GM10847 (cell line): ENCODE measurements around the gene SLC22A17.

Source experiments
- POLR2A ChIP-seq: IDR thresholded peaks from 2 replicates; pipeline ENCODE4 v1.6.1; 2011; ENCODE audit not compliant: insufficient read length; ENCODE audit errors: extremely low read depth

Gene SLC22A17

DNA sequence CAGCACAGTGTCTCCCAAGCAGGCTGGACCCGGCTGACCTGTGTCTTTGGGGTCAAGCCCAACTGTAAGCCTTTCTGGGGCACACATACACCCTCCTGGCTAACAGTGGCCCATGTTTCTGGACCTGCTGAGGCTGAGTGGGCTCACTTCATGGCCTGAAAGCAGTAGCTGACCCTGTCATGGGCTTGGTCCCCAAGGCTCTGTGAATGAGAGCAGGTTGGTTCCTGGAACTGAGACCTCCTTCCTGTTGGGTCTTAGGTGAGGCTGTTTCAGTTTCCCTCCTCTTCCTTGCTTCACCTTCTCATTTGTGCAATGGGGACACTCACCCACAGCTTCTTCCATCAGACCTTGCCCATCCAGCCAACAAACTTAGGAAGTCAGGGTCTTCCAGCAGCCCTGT lies 19.2 kb upstream of the SLC22A17 start:
- TF ChIP-seq POLR2A: no peak

DNA sequence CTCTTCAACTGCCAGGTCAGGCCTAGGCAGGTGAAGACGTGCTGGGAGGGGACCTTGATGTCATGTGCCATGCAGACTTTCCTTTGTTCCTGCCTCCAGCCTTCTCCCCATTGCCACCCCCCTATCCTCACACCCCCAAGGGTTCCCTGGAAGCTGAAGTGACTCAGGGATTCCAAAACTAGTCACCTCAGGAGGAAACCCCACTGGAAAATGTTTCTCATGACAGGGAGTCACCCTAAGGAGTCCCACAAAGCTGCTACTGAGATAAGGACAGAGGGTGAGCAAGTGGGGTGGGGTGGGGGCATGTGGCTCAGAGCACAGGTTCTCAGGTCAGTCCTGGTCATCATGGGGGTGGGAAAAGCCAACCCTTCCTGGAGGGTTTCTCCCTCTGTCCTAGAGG lies 17.5 kb upstream of the SLC22A17 start:
- TF ChIP-seq POLR2A: no peak

DNA sequence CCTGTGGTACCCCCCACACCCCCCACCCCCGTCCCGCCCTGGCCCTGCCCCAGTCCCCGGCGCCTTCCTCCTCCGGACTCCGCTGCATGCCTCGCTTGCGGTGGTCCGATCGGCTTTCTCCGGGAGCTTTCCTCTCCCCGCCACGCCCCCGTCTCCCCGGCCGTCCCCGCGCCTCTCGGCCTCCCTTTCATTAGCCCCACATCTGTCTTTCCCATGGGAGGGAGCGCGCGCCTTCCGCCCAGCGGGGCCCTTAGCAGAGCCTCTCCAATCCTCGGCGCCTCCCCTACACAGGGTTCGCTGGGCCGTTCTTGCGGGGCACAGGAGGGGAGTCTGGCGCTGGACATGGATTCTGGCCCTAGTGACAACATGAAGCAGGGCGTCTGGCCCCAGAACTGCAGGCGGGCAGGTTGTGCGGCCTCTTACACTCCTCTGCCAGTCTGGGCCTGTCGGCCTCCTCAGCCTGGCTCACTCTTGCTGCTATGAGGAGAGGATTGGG lies 13.8 kb upstream of the SLC22A17 start:
- no peak for TF ChIP-seq POLR2A

DNA sequence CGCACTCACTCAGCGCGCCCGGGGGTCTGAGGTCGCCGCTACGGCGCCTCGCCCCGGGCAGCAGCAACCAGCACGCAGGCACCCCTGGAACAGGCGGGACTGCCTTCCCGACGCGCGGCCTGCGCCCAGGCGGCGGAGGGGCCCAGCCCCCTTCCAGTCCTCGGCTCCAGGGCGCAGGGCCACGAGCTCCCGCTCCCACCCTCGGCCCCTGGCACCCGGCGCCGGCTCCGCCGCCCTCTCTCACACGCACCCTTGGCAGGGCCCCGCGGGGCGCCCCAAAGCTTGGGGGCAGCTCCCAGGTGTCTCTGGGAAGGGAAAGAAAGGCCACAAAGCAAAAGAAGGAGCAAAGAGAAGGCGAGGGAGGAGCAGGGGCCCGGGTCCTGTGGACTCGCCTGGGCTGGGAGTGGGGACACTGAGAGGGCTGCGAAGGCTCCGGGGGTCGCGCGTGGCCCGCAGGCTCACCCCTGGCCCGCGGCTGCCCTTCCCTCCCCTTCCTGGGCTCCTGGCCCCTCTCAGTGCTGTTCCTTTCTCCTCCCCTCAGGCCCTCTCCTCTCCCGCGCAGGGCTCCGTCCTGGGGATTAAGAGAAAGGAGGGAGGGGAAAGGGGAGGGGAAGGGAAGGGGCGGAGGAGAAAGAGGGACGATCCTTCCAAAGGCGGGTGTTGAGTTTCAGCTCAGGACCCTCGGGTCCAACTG lies 13.2 kb upstream of the SLC22A17 start:
- no peak for TF ChIP-seq POLR2A

DNA sequence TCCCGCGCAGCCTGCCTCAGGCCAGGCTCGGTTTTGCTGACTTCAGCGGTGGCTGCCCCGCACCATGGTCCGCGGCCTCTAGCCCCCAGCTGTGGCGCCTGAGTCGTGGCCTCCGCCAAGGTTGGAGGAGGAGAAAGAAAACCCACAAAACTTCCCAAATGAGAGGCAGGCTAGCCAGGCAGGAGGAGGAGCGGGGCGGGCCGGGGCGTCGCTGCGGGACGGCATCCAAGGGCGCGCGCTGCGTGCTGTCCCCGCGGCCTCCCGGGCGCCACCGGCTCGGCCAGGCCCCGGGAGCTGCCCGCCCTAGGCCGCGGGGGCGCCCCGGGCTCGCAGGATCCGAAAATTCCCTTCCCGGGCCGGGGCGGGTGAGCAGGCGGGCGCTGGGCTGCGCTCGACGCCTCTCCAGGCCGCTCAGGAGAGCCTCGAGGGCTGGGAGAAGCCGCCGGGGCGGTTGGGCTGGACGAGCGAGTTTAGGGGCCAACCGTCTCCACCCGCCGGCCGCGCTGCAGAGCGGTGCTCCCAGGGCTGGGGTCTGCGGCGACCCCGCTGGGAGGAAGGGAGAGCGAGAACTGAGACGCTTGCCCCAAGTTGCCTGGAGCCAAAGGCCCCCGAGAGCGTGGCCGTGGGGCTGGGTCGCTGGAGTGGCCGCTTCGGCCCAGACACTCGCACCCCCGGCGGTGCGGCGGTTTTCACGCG lies 12.5 kb upstream of the SLC22A17 start, which contains the start of gene EFS:
TSS of gene EFS (minus strand) at position 137 of the 696 bp plus-strand sequence. CDS start 147 bp downstream, outside the sequence.
- TF ChIP-seq POLR2A: no peak

DNA sequence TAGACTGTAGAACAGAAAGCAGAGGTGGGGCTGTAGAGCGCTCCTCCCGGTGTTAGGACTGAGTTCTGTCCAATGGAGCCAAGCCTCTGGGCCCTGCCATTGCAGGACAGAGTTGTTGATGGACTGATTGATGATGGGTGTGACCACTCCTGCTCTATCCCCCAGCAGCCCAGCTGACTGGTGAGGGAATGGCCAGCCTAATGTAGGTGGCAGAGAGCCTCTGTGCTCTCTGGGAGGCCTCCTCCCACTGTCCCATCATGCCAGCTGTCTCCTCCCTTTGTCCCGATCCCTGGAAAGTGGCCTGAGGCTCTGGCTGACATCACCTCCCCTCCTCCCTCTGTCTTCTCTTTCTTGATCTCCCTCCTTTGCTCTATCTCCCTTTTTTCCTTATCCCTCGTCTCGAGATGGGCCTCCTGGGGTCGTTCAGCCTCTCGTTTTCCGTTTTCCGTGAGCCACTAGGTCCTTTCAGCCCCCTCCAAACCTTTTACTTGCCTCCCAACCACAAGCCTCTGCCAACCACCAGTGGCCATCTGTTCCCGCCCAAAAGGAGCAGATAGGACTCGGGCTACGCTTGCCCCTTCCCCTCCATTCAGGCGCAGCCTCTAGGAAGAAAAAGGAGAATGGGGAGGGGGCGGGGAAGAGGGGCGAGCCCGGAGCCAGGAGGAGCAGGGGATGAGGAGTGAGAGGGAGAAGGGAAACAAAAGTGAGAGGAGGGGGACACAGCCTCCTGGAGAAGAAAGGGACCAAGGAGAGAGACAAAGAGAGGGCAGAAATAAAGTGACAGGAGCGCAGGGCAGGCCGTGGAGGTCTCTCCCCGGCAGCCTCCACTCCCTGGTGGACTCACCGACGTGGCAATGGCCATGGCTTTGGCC lies 11.7 kb upstream of the SLC22A17 start:
- no peak for TF ChIP-seq POLR2A

DNA sequence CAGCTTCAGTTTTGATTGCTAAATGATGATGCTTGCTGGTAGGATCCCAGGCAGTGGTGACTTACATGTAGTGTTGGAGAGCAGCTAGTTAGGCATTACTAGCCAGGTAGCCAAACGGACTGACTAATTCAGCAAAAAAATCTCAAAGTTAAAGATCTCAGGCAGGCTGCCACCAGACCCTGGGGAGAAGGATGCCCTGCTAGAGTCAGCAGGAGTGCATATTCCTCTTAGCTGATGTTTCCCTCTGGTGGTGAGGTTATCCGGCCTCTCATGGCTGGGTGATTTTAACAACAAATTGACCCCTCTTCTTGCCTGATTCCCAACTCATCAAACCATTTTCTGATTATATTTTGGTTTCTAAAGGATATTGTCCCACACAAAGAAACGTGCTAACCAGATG lies 9.5 kb upstream of the SLC22A17 start:
- TF ChIP-seq POLR2A: no peak

DNA sequence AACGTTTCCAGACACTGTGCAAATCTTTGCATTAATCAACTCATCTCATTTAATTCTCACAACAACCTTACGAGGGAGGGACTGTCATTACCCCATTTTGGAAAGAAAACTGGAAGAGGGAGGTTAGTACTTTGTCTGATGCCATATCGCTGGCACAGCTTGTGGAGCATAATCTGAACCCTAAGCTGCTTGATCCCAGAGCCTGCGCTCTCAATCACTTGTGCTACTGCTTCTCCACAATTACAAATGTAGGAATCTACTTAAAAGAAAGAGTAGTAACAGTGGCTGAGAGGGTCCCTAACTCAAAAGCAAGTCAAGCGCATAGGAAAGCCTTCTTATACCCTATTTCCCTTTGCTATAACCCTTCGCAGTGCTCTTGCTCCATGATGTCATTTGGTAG lies 9.1 kb upstream of the SLC22A17 start:
- no peak for TF ChIP-seq POLR2A

DNA sequence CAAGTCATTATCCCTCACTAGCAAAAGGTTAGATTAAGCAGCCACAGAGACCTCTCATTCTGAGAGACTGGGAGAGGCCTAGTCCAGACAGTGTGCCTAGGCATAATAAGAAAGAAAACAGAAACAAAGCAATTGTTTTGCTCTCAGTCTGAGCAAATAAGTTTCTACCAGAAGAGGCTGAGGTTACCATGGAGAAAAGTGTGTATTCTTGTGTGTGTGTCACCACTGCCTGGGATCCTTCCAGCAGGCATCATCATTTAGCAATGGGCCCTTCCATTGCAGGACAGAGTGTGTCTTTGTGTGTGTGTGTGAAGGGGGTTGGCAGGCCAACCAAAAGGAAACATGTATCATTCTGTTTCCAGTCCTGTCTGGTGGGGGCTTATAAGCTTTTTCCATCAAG lies 8.6 kb upstream of the SLC22A17 start:
- no peak for TF ChIP-seq POLR2A

DNA sequence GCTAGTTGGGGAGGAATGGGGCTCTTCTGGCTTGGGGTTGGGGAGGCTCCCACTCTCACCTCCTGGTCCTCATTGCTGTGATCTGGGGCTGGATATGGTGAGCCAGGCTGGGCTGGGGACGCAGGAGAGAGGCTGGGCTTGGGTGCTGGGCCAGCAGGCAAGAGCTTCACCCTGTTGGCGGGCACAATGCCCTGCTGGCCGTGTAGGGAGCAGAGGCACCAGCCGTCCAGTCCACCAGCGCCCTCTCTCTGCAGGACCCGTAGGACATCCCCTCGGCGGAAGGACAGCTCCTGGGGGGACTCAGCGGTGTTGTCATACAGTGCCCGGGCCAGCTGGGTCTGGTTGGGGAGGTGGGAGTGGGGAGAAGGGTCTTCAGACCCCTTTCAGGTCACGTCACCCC lies 7.8 kb upstream of the SLC22A17 start:
- TF ChIP-seq POLR2A: no peak

DNA sequence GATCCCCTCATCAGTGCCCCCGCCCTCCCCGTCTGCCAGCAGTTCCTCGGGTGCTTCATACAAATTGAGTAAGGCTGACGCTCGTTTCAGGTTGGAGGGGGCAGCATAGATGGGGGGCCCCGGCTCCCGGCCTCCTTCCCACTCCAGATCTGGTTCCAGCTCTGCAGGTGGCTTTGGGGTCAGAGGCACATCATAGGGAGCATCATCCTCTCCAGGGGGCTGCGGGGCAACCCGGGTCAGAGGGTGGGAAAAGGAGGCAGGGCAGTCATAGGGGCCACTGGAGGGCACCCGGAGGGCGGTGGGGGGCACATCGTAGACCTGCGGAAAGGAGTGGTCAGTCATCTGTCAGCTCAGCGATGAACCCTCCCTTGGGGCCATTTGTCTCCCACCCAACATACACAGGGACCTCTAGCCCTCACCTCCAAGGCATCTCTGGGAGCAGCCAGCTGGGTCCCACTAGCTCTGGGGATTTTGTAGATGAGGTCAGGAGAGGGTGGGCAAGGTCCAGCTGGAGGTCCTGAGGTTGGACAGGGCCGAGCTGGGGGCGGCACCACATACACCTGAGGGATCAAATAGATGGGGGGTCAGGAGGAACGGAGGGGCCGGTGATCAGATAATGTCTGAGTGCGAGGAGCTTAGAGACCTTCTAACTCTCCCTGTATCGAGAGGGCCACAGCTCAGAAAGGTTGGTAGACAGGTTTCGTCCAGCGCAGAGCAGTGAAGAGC lies 7.2 kb upstream of the SLC22A17 start:
- TF ChIP-seq POLR2A: no peak

DNA sequence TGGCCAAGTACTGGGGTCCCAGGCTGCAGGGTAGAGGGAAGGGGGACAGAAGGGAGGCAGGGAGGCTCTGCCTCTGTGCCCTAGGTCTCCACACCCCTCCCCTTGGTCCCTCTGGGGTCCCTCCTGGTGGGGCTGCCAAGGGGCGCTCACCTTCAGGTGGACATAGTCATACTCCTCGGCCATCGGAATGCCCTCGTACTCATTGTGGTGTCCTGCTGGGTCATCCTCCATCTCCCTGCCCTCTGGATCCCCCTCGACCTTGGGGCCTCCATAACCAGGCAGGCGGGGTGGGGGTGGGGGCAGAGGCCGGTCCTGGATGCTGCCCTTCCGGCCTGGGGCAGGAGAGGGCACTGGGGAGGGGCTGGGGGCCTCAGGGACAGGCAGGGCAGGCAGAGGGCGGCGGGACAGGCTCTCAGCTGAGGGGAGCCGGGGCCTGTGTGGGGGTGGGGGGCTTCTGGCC lies 6.5 kb upstream of the SLC22A17 start:
- no peak for TF ChIP-seq POLR2A

DNA sequence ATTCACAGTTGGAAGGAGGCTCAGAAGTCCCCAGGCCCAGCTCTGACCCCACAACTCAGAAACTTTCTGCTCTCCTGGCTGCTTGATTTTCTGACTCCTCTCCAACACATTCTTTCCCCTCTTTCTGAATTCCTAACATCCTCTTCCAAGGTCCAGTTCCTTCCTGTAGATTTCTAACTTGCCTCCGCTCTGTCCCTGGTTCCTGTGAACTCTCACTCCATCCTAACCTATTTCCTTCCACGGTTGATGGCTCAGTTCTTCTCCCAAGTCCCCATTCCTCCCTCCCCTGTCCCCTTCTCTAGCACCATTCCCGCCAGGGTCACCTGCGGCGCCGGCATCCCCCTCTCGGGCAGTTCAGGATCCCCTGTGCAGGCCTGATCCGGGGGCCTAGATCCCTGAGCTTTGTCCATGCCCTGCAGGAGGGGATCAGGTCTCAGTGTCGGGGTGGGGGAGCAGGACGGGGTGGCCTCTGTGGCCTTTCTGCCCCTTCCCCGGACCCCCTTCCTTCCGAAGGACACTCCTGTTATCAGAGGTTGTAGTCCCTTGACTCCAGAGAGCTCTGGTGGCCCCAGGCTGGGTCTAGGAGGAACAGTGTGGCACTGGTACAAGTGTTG lies 6.0 kb upstream of the SLC22A17 start:
- no peak for TF ChIP-seq POLR2A

DNA sequence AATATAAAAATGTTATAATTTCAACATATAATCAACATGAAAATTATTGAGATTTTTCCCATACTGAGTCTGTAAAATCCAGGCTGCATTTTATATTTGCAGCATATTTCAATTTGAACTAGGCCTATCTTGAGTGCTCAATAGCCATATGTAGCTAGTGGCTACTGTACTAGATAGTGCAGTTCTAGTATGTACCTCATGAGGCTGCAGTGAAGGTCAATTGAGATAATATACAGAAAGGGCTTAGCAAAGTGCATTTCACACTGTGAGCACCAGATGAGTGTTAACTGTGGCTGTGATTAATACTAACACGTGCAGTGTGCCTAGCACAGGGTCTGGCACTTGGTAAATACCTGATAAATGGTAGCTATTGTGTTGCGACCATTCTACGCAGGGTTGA lies 5.4 kb upstream of the SLC22A17 start:
- no peak for TF ChIP-seq POLR2A
